Left ventricle myocardium inferior (tissue), 1 donor: ENCODE measurements around the gene RFPL2. TPM values are rescaled to one million over a fixed set of nuclear protein-coding genes. Genes with fewer than 3 reads are reported as not detected.
"Not testable (repeated sequence)": the region's sequence is repeated elsewhere in the genome, so short reads cannot be mapped to it uniquely, and the experiment has no call there.

ENCODE experiments used
- DNase-seq: peaks from one replicate; pipeline ENCODE4 v3.0.0-alpha.2; 2020
- H3K27ac ChIP-seq: fragments of 200-600 bp; replicated peaks from 2 replicates; pipeline ENCODE4 v1.8.0; 2021
- H3K27me3 ChIP-seq: fragments of 200-600 bp; 2 replicates; pipeline ENCODE4 v1.8.0; 2021; ENCODE audit warnings: low read depth
- H3K36me3 ChIP-seq: fragments of 200-600 bp; 2 replicates; pipeline ENCODE4 v1.8.0; 2021
- H3K4me1 ChIP-seq: fragments of 200-600 bp; 2 replicates; pipeline ENCODE4 v1.8.0; 2021
- H3K4me3 ChIP-seq: fragments of 200-600 bp; 2 replicates; pipeline ENCODE4 v1.8.0; 2021; ENCODE audit warnings: mild to moderate bottlenecking, moderate library complexity
- H3K9me3 ChIP-seq: fragments of 200-600 bp; replicated peaks from 2 replicates; pipeline ENCODE4 v1.8.0; 2021
- CTCF ChIP-seq: fragments of 200-600 bp; IDR thresholded peaks from 2 replicates; pipeline ENCODE4 v1.8.0; 2021; ENCODE audit warnings: antibody characterized with exemption, mild to moderate bottlenecking, borderline replicate concordance
- intact Hi-C: fragments of 100-400 bp; cut with micrococcal nuclease; formaldehyde crosslinking; loops from one replicate; pipeline ENCODE4 v1.11.0; 2022
- total RNA-seq: library from RNA; stranded (reverse); fragmentation: NEBNext Ultra II Directional; extraction: Animal tissue kit (Norgen Biotek cat#: 25700); gene quantifications from one replicate; pipeline ENCODE4 v1.2.1, GENCODE V29; 2021
- donor health status: DM: no; HTN: yes; CAD: no; lungs with severe emphysema.

Gene RFPL2
- total RNA-seq, 1 donor from 2014 or later: 0.08 TPM

DNA sequence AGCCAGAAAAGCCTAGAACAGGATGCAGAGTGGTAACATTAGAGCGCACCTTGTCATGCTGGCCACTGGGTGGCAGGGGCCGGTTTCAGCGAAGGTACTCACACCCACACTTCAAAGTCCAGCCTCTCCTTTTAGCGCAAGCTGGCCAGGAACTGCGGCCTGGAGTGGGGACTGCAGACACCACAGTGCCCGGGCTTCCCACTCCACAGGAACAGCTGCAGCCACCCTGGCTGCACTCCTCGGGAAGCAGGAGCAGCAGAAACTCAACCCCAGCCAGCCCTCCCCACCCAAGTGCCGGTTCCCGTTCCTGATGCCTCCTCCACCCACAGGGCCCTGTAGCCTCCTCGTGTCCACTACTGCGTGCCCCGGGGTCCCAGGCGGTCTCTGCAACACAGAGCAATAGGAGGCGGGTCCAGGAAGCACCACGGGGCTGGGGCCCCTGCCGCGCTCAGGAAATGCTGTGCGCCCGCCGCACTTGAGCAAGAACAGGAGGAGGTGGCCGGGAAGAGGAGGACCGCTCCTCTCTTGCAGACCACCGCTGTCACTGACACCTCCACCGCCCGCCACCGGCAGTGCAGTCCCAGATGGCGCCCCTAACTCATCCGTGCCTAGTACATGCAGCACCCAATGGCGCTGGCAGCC is 2.2 kb downstream of the RFPL2 start:
- peak; percentile 63 for TF ChIP-seq CTCF
- DNase-seq: peak; percentile 26
- Histone ChIP-seq H3K27ac (no peak overlapping the region), H3K4me3 (peak overlapping the region; percentile 53), H3K4me1 (peaks cover 12% of the 10 kb centered on the region), H3K36me3 (no peaks in the 10 kb centered on the region), H3K27me3 (peaks cover 75% of the 10 kb centered on the region), H3K9me3 (no peaks in the 10 kb centered on the region)
- intact Hi-C loops: no loop called here

DNA sequence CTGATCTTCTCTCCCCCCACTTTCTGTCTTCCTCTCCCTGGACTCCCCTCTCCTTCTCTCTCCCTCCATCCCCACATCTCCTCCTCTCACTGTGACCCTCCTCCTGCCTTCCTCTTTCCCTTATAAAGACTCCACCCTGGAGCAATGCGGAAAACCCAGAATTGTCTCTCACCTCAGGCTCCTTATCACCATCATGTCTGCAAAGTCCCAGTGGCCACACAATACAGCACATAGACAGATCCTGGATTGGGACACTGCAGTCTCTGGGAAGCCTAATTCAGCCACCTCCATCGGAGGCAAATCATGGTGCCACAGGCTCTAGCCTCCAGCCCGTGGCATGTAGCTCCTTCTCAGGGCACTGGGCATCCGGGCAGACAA is 2.7 kb downstream of the RFPL2 start:
- H3K27me3 ChIP-seq: peaks cover 80% of the 10 kb centered on the region
- H3K4me1 ChIP-seq: peaks cover 12% of the 10 kb centered on the region
- H3K36me3 ChIP-seq: no peaks in the 10 kb centered on the region
- intact Hi-C loops: no loop called here
- H3K9me3 ChIP-seq: no peaks in the 10 kb centered on the region
- H3K4me3 ChIP-seq: peak overlapping the region; percentile 53
- no peak for DNase-seq
- H3K27ac ChIP-seq: no peak overlapping the region
- TF ChIP-seq CTCF: no peak

- peaks cover 83% of the 10 kb centered on the region for H3K27me3 ChIP-seq
- peaks cover 12% of the 10 kb centered on the region for H3K4me1 ChIP-seq
- no peak overlapping the region for H3K27ac ChIP-seq
- H3K36me3 ChIP-seq: no peaks in the 10 kb centered on the region
- no peak for DNase-seq
- no peak overlapping the region for H3K4me3 ChIP-seq
- H3K9me3 ChIP-seq: no peaks in the 10 kb centered on the region
- intact Hi-C loops: no loop called here
- no peak for TF ChIP-seq CTCF
Measured at GRCh38 chr22:32200752-32201151, 4.1 kb downstream of the RFPL2 start.

- no peak for TF ChIP-seq CTCF
- no peak for DNase-seq
- no peak overlapping the region for H3K27ac ChIP-seq
- peaks cover 12% of the 10 kb centered on the region for H3K4me1 ChIP-seq
- intact Hi-C loops: no loop called here
- no peaks in the 10 kb centered on the region for H3K36me3 ChIP-seq
- H3K9me3 ChIP-seq: no peaks in the 10 kb centered on the region
- peaks cover 85% of the 10 kb centered on the region for H3K27me3 ChIP-seq
- H3K4me3 ChIP-seq: no peak overlapping the region
Measured at GRCh38 chr22:32199961-32200360, 4.9 kb downstream of the RFPL2 start.

GRCh38 chr22:32199341-32199740 is 5.5 kb downstream of the RFPL2 start:
- Histone ChIP-seq H3K36me3 (no peaks in the 10 kb centered on the region), H3K27ac (no peak overlapping the region), H3K4me3 (no peak overlapping the region), H3K27me3 (peaks cover 82% of the 10 kb centered on the region), H3K9me3 (no peaks in the 10 kb centered on the region), H3K4me1 (peaks cover 12% of the 10 kb centered on the region)
- DNase-seq: no peak
- no peak for TF ChIP-seq CTCF
- intact Hi-C loops: no loop called here

DNA sequence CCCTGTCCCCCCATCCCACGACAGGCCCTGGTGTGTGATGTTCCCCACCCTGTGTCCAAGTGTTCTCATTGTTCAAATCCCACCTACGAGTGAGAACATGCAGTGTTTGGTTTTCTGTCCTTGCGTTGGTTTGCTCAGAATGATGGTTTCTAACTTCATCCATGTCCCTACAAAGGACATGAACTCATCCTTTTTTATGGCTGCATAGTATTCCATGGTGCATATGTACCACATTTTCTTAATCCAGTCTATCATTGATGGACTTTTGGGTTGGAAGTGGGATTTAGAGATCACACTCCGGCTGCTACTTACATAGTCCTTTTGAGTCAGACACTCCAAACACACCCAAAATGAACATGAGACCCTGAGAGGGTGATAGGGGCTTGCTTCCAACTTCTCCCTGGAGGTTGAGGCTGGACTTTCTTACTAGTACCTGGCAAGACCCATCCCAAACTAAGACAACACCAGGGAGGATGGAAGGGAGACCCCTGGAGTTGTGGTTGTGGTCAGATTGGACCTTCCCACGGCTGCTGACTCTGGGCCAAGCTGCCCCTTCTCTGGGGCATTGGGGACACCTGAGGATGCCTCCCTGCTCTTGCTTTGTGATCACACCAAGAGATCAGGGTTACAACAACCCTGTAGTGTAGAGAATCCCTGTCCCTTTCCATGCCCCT is 7.2 kb downstream of the RFPL2 start:
- H3K27ac ChIP-seq, H3K9me3 ChIP-seq, DNase-seq, H3K4me3 ChIP-seq, H3K36me3 ChIP-seq, H3K4me1 ChIP-seq, intact Hi-C loops: not testable (repeated sequence)
- H3K27me3 ChIP-seq: peaks cover 76% of the 10 kb centered on the region

- intact Hi-C loops, H3K27ac ChIP-seq, H3K4me3 ChIP-seq, H3K9me3 ChIP-seq, DNase-seq, H3K4me1 ChIP-seq, H3K36me3 ChIP-seq: not testable (repeated sequence)
- H3K27me3 ChIP-seq: peaks cover 69% of the 10 kb centered on the region
Measured at GRCh38 chr22:32195900-32196299, 9.0 kb downstream of the RFPL2 start.

- H3K4me3 ChIP-seq, intact Hi-C loops, H3K4me1 ChIP-seq, H3K27ac ChIP-seq, H3K9me3 ChIP-seq, DNase-seq, H3K36me3 ChIP-seq: not testable (repeated sequence)
- H3K27me3 ChIP-seq: peaks cover 55% of the 10 kb centered on the region
Measured at GRCh38 chr22:32193346-32193745, 11.5 kb downstream of the RFPL2 start.

GRCh38 chr22:32191021-32191420 is 13.9 kb downstream of the RFPL2 start:
- intact Hi-C loops, H3K4me1 ChIP-seq, H3K4me3 ChIP-seq, DNase-seq, H3K9me3 ChIP-seq, H3K27ac ChIP-seq, H3K36me3 ChIP-seq: not testable (repeated sequence)
- H3K27me3 ChIP-seq: peaks cover 53% of the 10 kb centered on the region
